ENCODE measurements around the gene MYO1G.

GRCh38 chr7:44969701-44970522, 8.9 kb downstream of the MYO1G start:
- TF ChIP-seq, protein P1, sequence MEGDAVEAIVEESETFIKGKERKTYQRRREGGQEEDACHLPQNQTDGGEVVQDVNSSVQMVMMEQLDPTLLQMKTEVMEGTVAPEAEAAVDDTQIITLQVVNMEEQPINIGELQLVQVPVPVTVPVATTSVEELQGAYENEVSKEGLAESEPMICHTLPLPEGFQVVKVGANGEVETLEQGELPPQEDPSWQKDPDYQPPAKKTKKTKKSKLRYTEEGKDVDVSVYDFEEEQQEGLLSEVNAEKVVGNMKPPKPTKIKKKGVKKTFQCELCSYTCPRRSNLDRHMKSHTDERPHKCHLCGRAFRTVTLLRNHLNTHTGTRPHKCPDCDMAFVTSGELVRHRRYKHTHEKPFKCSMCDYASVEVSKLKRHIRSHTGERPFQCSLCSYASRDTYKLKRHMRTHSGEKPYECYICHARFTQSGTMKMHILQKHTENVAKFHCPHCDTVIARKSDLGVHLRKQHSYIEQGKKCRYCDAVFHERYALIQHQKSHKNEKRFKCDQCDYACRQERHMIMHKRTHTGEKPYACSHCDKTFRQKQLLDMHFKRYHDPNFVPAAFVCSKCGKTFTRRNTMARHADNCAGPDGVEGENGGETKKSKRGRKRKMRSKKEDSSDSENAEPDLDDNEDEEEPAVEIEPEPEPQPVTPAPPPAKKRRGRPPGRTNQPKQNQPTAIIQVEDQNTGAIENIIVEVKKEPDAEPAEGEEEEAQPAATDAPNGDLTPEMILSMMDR (IDR thresholded peaks at IDR 0.05) = no peak
- TF ChIP-seq POLR2AphosphoS5 (IDR thresholded peaks at IDR 0.05) (no peak), EP300 (IDR thresholded peaks at IDR 0.05; ENCODE audit: low read depth) (no peak)
